Posterior vena cava (tissue), 2 donors: Measurements from ENCODE around the gene CTNNA1. TPM values are rescaled to one million over a fixed set of nuclear protein-coding genes. Genes with fewer than 3 reads are reported as not detected.
"Not testable (repeated sequence)": the region's sequence is repeated elsewhere in the genome, so short reads cannot be mapped to it uniquely, and the experiment has no call there.

ENCODE experiments used
- DNase-seq: peaks from one replicate; pipeline ENCODE4 v3.0.0-alpha.2; 2020; ENCODE audit warnings: low spot score
- intact Hi-C, 2 donors: fragments of 100-400 bp; cut with DNase I; formaldehyde crosslinking; loops; one replicate each; pipeline versions ENCODE4 v1.14.1 to v1.14.2; 2022 to 2023
- total RNA-seq, 2 donors: library from RNA; stranded (reverse); fragmentation: NEBNext Ultra II Directional; extraction: Animal tissue kit (Norgen Biotek cat#: 25700); gene quantifications; one replicate each; pipeline ENCODE4 v1.2.1, GENCODE V29; 2021
- donor health status: DM: yes; HTN: yes; CAD: no.
- donor health status: DM: yes; HTN: yes; CAD: no.

CTNNA1 gene
- total RNA-seq, 2 donors from 2014 or later: 361 to 439 TPM

DNA sequence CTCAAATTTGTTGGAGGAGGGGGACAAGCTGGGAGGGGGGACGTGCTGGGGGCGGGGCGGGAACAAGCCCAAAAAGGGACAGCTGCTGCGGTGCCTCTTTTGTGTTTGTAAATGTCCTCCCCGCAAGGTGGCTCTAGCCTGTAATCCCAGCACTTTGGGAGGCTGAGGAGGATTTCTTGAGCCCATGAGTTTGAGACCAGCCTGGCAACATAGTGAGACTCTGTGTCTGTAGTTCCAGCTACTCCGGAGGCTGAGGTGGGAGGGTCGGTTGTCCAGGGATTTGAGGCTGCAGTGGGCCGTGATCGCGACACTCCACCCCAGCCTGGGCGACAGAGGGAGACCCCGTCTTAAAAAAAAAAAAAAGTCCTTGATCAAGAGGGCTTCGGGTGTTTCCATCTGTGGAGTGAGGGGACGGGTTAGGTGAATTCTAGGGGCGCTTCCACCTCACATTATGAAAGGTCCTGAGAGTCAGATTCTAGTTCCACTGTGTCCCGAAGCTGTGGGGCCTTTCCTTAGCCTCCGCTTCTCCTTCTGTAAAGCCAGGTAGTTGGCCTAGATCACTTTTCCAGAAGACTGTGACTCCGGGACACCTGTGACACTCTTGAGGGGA lies 779 bp upstream of the CTNNA1 start:
- intact Hi-C loops: loop anchor here in 1 of 2 donors (10.0 kb wide), 1 partner anchor 178 kb away; the partner anchor contains the start of gene HSPA9
- no peak for DNase-seq

DNA sequence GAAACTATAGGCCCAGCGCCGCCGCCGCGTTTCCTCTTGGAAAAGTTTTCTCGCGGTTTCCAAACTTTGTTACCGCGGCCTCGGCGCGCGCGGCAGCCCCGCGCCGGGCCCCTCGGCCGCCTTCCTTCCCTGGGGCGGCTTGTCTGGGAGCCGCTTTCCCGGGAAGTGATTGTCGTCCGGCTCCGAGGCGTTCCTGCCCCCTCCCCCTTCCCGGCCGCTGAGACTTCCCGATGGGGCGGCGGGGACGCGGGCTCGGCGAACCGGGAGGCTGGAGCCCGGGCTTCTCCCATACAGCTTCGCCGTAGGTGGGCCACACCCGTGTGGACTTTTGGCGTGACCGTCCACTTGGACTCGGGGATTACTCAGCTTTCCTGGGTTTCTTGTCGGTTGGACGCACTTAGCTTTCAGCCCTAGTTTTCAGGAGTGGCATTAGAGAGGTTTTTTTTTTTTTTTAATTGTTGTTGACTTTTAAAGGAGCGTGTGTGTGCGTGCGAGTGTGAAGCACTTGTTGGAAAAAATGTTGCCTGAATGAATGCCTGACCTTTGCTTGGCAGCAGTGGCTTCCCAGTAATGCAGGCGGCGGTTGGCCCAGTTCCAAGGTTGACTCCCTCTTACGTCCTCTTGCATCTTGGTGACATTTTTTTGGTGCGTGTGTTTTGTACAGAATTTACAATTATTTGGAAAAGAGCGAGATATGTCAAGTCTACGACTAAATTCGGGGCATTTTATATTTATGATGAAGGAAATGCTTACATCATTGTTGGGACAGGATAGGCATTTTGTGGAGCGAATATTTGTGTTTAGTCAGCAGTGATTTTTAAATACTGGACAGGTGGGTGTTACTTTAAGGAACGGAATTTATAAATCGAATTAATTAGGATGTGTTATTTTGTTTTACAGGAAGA lies 821 bp downstream of the CTNNA1 start:
- DNase-seq: peak; percentile 98
- intact Hi-C loops: loop anchor here in 1 of 2 donors (10.0 kb wide), 1 partner anchor 179 kb away; the partner anchor contains the start of gene HSPA9

DNA sequence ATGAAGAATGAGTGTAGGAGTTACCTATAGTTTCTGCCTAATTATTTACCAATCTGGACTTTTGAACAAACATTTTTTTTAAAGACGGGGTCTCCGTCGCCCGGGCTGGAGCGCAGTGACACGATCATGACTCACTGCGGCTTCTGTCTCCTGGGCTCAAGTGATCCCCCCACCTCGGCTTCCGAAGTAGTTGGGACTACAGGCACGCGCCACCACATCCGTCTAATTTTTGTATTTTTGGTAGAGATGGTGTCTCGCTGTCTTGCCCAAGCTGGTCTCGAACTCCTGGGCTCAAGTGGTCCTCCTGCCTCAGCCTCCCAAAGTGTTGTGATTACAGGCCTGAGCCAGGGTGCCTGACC lies 1.5 kb downstream of the CTNNA1 start:
- no peak for DNase-seq
- intact Hi-C loops: loop anchor here in 1 of 2 donors (10.0 kb wide), 1 partner anchor 180 kb away; the partner anchor contains the start of gene HSPA9

DNA sequence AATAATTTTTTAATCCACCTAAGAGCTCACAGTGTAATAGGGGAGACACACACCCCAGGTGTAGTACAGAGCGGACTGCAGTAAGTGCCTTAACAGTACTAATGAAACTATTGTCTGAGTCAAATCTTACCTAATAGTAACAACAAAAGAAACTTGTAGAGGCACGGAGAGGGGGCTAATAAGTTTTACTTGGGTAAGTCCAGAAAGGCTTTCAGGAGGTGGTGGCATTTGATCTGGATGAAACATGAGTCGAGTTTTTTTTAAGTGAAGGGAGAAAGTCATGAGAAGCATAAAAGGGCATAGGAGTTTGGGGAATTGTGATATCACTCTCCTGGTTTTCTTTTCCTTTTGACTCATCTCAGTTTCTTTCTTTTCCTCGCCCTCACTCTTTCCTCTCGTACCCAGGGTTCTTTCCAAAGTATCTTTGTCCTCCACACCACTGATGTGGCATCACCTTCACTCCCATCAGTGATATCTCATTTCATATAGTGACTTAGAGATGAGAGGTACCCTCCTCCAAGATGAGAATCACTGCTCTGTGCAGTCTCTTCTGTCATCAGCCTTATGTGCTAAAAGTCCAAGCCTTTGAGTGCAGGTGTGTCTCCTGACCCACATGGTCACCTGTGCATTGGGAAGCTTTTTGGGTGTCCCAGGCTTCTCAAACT lies 2.0 kb downstream of the CTNNA1 start:
- DNase-seq: no peak
- intact Hi-C loops: loop anchor here in 1 of 2 donors (10.0 kb wide), 1 partner anchor 180 kb away; the partner anchor contains the start of gene HSPA9

DNA sequence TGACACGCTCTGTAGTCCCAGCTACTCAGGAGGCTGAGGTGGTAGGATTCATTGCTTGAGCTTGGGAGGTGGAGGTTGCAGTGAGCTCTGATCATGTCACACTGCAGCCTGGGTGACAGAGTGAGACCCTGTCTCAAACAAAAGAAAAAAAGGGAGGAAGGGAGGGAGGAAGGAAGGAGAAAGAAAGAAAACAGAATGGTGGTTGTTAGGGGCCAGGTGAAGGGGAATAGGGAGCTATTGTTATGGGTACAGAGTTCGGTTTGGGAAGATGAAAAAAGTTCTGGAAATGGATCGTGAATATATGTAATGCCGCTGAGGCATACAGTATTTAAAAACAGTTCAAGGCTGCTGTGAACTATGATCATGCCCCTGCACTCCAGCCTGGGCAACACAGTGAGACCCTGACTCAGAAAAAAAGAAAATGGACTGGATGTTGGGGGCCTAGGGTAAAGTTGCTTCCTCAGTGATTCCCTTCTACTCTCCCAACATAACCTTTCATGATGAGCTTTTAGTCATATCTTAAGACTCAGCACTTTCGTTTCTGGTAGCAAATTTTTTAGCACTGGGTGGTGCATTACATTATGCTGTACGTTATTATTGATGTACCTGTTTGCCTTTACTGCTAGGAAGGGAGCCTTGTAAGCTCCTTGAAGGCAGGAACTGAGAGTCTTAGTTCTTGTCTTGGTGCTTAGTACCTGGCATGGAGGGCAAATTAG lies 4.0 kb downstream of the CTNNA1 start:
- DNase-seq: no peak
- intact Hi-C loops: loop anchor here in 1 of 2 donors (10.0 kb wide), 1 partner anchor 182 kb away; the partner anchor contains the start of gene HSPA9

DNA sequence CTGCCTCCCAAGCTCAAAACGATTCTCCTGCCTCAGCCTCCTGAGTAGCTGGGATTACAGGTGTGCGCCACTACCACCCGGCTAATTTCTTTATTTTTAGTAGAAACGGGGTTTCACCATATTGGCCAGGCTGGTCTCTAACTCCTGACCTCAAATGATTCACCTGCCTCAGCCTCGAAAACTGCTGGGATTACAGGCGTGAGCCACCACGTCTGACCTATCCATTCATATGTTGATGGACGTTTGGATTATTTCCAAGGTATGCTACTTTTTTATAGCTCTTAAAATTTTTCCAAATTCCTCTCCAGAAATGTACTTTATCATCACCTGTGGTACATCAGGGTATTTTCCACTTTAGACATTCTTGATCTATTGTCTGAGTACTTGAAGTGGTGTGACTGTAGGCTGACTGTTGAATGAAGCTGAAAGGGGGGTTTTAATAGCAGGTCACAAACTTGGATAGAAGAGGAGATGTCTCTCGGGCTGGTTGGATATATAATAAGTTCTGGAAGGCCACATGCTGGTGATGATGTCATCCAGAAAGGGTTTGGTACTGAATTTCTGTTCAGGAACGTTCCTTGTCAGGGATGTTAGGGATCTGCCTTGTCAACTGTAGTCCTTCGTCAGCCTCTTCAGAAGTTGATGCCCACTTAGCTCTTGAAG lies 7.4 kb downstream of the CTNNA1 start:
- intact Hi-C loops: no loop called here
- no peak for DNase-seq

DNA sequence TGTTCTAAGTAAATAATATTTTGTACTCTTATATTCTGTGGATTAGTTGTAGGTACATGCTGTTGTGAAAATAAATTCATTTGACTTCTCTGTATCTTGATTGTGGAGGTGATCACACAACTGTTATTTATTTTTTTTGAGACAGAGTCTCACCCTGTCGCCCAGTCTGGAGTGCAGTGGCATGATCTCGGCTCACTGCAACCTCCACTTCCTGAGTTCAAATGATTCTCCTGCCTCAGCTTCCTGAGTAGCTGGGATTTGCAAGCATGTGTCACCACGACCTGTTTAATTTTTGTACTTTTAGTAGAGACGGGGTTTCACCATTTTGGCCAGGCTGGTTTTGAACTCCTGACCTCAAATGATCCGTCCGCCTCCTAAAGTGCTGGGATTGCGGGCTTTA lies 7.9 kb downstream of the CTNNA1 start:
- intact Hi-C loops, DNase-seq: not testable (repeated sequence)

DNA sequence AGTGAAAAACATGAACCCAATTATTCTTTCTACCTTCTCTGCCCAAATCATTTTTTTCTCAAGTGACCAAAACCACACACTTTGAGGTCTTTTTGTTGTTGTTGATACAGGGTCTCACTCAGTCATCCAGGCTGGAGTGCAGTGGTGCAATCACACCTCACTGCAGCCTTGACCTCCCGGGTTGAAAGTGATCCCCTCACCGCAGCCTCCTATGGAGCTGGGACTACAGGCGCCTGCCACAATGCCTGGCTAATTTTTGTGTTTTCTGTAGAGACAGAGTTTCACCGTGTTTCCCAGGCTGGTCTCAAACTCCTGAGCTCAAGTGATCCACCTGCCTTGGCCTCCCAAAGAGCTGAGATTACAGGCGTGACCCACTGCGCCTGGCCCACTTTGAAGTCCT lies 8.4 kb downstream of the CTNNA1 start:
- DNase-seq, intact Hi-C loops: not testable (repeated sequence)

DNA sequence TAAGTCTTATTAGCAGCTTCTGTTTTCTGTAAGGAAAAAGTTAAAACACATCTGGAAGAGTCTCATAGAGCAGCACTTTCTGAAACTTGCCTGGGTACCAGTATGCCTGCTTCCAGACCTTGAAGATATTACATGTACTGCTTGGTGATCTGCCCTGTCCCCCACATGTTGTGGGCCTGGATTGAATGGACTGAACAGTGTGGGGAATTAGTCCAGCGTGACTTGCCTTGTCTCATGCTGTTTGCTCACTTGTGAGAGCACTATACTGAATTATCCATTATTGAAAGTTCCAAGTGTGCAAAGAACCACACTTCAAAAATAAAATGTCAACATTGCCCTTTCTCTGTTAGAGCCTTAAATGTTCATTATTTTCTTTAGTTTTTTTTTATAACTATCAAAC lies 8.9 kb downstream of the CTNNA1 start:
- intact Hi-C loops: no loop called here

DNA sequence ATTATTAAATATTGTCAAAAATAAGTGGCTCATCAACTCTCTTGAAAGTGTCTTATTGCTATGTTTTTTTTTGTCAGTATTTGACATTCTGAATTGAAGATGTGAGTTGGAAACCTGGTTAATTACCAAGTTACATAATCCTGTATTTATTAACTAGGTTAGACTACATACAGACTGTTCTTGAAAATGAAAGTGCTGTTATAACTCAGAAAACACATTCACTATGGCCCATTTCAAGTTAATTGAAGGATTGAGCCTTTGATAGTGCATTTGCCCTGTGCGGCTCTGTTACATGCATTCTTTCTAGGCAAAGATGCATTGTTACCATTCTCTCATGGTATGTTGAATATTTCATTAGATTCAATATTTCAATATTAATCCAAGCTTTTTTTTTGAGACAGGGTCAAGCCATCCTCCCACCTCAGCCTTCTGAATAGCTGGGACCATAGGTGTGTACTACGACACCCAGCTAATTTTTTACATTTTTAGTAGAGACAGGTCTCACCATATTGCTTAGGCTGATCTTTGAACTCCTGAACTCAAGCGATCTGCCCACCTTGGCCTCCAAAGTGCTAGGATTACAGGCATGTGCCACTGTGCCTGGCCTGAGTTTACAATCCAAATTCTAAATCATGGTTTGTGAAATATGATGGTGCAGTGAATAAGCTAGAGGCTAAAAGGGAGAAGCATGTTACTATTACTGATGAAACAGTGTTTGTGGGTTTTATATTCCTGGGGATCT lies 10.0 kb downstream of the CTNNA1 start:
- intact Hi-C loops: no loop called here

More for the DNA sequence above, 8.9 kb downstream of the CTNNA1 start:
- no peak for DNase-seq

DNA sequence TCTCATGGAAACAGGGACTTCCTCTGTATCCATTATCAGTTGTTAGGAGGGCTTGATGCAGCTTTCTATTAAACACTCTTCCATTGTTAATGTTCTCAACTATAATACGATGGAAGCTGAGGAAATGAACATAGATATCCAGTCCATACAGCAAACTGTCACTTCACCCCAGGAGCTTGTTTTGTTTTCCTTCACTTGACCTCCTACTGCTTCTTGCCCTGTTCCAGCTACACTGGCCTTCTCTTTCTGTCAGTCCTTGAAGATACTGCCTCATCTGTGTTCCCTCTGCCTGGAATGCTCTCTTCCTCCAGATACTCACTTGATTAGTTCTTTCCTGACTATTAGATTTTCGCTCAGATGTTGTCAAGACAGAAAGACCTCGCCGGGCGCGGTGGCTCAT lies 17.1 kb downstream of the CTNNA1 start:
- intact Hi-C loops: no loop called here
- no peak for DNase-seq

More for the DNA sequence above, 10.0 kb downstream of the CTNNA1 start:
- DNase-seq: no peak

DNA sequence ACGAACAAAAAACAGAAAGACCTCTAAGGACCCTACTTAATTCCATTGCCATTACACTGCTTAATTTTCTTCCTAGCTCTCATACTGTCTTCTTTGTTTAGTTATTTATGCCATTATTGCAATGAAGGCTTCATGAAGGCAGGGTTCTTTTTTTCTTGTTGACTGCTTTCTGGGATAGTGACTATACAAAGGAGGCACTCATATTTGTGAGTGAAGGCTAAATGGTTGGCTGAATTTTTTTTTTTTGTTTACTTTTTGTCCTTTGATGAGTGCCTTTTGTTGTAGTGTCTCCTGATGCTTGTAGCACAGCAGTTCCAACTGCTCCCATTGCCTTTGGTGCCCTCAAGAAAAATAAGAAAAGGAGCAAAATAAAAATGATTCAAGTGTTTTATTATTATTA lies 17.8 kb downstream of the CTNNA1 start:
- intact Hi-C loops: no loop called here
- DNase-seq: no peak

DNA sequence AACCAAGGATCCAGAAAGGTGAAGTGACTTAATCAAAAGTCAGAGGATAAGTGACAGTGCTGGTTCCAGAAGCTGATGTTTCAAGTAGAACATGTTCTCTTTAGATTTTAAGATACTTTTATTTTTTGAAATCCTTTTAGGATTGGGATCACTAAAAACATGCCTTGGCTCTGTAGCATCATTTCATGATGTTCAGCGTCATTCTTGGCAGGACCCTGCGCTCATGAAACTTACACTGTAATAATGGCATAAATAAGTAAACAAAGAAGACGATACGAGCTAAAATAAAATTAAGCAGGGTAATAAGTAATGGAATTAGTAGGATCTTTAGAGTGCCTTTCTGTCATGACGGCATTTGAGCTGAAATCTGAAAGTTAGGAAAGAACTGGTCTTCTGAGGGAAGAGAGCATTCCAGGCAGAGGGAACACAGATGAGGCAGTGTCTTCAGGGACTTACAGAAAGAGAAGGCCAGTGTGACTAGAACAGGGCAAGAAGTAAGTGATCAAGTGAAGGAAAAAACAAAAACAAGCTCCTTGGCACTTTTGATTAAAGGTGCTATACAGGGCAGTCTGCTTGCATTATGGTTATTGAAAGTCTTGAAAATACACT lies 19.9 kb downstream of the CTNNA1 start:
- no peak for DNase-seq
- intact Hi-C loops: no loop called here

DNA sequence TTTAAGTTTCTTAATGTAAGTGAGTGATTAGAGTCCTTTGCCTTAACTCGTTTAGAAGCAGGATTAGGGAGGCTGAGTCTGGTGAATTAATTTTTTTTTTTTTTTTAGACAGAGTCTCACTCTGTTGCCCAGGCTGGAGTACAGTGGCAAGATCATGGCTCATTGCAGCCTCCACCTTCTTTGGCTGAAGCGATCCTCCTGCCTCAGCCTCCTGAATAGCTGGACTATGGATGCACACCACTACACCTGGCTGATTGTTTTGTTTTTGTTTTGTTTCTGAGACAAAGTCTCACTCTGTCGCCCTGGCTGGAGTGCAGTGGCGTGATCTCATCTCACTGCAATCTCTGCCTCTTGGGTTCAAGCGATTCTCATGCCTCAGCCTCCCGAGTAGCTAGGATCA lies 20.4 kb downstream of the CTNNA1 start:
- DNase-seq, intact Hi-C loops: not testable (repeated sequence)

DNA sequence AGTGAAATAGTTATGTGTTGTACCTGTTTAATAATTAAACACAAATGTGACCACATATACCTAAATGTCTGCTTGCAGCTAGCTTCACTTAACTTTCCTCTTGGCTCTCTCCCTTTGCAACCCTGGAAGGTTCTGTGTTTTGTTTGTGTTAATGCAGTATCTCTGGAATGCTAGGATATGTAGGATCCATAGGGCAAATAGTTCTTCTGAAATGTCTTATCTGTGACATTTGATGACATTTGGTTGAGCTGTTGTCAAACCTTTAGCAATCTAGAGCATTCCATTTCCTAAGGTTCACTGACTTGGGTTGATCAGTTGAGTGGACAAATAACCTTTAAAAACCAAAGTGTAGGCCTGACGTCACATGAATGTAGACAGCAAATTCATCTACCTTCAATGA lies 21.8 kb downstream of the CTNNA1 start:
- intact Hi-C loops: no loop called here
- DNase-seq: no peak

DNA sequence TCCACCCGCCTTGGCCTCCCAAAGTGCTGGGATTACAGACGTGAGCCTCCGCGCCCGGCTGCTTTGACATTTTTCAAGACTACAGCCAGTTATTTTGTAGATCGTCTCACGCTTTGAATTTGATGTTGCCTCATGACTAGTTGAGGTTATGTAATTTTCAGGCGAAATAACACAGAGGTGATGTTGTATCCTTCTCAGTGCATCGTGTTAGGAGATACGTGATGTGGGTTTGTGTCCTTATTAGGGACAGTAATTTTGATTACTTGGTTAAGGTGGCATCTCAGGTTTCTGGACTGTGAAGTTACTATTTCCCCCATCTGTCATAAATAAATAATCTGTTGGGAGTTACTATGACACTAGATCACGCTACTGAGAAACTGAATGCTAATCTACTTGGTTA lies 25.0 kb downstream of the CTNNA1 start:
- no peak for DNase-seq
- intact Hi-C loops: loop anchor here in 1 of 2 donors (1.0 kb wide), 1 partner anchor 36 kb away; no protein-coding TSS in a partner anchor

DNA sequence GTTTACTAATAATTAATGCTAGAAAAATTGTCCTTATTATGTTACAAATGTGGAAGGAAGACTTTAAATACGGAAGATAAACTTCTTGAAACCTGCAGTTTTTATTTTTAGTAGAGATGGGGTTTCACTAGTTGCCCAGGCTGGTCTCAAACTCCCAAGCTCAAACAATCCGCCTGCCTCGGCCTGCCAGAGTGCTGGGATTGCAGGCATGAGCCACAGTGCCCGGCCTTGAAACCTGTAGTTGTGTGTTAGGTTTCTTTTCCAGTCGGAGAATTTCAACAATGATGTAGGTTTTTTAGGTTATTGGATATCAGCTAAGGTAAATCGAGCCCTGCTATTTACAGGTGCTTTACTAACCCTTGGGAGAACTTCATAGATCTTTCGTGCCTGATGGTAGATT lies 30.8 kb downstream of the CTNNA1 start:
- intact Hi-C loops: no loop called here

DNA sequence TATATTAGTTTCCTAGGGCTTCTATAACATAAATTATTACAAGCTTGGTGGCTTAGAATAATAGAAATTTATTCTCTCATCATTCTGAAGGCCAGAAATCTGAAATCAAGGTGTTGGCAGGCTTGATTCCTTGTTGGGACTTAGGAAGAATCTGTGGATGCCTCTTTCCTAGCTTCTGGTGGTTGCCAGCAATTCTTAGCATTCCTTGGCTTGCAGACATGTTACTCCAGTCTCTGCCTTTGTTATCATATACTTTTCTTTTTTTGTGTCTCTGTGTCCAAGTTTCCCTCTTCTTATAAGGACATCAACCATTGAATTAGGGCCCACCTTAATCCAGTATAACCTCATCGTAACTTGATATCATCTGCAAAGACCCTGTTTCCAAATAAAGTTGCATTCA lies 31.4 kb downstream of the CTNNA1 start:
- intact Hi-C loops: no loop called here
- no peak for DNase-seq

More for the DNA sequence above, 30.8 kb downstream of the CTNNA1 start:
- DNase-seq: no peak
